NCI-H2227 treated with DMSO at 0.1 percent for 48 hours (cell line): ENCODE results near the gene CXCL3.
"Not testable (repeated sequence)": the region's sequence is repeated elsewhere in the genome, so short reads cannot be mapped to it uniquely, and the experiment has no call there.

Source experiments
- DNase-seq: peaks from one replicate; lab custom pipeline; 2025; lab: John Stamatoyannopoulos, UW

The CXCL3 gene

DNA sequence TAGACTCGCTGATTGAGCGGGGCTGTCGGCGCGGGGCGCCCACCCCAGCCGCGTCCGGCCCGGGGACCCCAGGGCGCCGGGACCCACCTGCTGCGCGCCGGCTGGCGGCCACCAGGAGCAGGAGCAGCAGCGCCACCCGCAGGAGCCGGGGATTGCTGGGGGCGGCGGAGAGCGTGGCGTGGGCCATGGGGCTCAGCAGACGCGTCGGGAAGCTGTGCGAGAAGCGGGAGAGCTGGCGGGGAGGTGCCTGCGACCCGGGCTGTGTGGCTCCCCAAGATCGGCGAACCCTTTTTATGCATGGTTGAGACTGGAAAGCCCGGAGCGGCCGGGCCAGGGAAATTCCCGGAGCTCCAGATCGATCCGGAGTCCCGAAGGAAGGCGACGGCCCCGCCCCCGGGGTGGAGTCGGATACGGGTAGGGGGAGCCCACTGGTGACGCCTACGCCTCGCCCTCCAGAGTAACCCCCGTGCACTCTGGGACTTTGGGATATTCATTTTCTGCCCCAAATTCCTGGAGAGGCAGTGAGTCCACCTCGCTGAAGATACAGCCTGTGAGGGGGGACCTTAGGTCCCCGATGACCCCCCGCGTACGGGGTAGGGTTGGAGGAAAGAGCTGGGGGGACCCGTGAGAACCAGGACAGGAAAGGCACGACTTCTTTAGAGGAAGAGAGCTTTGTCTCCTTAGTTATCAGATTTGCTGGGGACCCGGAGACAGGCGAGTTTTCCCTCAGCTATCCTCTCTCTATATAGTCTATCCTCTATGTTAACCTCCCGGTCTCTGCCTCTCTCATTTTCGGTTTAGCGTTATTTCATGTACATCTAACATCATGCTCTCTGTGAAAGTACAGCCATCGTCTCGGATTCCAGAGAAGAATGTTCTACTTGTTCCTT is at the start of gene CXCL3:
Gene CXCL3 (minus strand): TSS at position 265 of the 890 bp plus-strand sequence. CDS start 78 bp downstream, at position 187.
- DNase-seq: no peak

DNA sequence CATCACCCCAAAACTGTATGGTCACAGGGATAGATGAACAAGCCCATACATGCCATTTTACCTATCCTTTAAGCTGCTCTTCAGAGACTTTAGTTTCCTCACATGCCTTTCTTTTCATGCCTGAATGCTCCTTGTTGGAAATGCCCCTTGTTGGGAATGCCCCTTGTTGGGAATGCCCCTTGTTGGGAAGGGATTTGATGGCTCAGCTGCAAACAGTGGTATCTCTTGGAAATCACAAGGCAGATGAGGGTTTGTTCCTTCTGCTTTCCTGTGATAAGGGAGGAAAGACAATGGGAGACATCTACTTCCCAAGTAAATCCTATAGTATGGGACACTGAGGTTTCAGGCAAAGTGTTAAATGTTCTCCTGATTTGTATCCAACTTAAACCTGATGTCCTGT is 49.0 kb upstream of the CXCL3 start:
- no peak for DNase-seq

DNA sequence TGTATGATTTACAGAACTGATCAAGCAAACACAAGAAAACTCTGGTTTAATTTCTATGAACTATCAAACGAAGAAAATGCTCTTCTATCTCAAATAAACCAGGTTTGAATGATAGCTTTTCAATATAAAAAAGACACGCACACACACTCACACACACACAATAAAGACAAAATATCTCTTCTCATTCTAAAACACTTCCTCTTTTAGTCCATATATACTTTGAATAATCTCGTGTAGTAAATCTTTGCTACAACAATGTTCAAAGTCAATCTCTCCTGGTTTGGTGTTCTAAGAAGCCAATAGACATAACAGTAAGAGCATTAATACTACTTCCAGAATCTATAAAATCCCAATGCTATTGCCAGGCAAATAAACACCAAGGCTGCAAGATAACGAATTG is 47.2 kb upstream of the CXCL3 start:
- DNase-seq: no peak

DNA sequence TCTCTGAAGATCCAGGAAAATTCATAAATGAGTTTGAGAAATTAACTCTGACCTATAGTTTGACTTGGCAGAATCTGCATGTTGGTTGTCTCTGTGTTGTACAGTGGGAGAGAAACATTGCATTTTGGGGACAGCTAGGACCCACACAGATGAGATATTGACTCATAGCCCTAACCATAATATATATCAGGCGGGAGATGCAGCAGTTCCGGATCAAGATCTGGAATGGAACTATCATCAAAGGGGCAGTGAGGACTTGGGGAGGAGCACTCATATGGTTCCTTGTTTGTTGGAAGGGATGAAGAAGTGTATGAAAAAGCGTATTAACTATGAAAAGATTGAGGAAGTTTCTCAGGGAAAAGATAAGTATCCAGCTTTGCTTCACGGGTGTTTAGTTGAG is 46.5 kb upstream of the CXCL3 start:
- no peak for DNase-seq

DNA sequence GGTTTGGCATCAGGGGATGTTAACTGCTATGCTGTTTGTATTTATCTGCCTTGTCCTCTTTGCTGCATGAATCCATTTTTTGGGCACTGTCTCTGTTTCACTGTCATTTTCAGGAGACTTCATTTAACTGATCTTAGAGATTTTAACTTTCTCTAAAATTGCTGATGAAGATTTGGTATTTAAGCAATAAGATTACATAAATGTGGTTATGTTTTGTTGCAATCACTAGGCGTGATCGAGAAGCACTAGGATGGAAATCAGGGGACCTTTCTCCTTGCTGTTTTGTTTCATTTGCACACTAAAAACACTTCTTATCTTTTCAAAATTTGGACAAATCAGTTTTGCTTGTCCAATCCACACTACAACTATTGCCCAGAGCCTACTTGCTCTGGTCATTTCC is 45.1 kb upstream of the CXCL3 start:
- no peak for DNase-seq

DNA sequence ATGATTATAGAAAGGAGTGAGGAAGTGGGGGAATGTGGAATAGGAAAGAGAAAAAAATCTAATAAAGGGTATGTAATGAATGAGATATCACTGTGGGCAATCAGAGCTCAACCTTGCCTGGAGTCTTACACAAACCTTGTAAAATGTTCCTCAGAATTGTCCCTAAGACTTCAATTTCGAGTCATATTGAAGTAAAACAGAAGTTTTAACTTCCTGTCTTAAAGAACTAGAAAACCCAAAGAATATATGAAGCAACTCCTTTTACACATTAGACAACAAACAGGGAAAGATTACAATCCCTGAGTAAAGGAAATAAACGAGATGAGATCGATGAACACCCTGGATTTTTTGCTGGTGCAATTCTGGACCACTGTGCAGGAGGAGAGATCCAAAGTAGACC is 42.5 kb upstream of the CXCL3 start:
- no peak for DNase-seq

DNA sequence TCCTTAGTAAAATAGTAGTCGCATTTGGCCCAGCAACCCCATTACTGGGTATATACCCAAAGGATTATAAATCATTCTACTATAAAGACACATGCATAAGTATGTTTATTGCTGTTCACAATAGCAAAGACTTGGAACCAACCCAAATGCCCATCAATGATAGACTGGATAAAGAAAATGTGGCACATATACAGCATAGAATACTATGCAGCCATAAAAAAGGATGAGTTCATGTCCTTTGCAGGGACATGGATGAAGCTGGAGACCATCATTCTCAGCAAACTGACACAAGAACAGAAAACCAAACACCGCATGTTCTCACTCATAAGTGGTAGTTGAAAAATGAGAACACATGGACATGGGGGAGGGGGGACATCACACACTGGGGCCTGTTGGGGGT is 41.9 kb upstream of the CXCL3 start:
- not testable (repeated sequence) for DNase-seq

DNA sequence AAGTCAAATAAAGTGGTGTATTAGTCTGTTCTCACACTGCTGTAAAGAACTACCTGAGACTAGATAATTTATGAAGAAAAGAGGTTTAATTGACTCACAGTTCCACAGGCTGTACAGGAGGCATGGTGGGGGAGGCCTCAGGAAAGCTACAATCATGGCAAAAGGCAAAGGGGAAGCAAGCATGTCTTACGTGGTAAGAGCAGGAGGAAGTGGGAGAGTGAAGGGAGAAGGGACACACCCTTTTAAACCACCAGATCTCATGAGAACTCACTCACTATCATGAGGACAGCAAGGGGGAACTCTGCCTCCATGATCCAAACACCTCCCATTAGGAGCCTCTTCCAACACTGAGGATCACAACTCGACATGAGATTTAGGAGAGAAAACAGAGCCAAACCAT is 40.5 kb upstream of the CXCL3 start:
- DNase-seq: not testable (repeated sequence)

DNA sequence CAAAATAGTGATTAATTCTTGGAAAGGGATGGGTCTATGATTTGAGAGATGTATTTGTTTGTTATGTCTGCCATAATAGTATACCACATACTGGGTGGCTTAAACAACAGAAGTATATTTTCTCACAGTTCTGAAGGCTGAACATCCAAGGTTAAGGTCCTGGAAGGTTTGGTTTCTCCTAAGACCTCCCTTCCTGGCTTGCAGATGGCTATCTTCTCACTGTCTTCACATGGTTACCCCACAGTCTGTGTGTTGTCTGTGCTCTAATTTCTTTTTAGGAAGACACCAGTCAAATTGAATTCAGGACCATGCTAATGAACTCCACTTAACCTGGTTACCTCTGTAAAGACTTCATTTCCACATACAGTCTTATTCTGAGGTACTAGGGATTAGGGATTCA is 34.9 kb upstream of the CXCL3 start:
- DNase-seq: no peak

DNA sequence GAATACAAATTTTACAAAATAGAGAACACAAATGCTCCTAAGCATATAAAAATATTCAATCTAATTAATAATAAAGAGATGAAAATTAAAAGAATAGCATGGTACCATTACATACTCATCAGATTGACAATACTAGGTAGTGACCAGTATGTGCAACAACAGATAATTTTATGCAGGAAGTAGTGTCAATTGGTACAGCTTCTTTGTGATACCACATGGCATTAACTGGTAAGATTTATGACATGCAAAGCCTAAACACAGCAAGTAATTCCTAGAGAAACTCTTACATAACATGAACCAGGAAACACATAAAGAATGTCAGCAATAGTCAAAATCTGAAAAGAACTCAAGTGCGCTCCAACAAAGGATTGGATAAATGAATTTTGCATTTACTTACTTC is 34.2 kb upstream of the CXCL3 start:
- no peak for DNase-seq

DNA sequence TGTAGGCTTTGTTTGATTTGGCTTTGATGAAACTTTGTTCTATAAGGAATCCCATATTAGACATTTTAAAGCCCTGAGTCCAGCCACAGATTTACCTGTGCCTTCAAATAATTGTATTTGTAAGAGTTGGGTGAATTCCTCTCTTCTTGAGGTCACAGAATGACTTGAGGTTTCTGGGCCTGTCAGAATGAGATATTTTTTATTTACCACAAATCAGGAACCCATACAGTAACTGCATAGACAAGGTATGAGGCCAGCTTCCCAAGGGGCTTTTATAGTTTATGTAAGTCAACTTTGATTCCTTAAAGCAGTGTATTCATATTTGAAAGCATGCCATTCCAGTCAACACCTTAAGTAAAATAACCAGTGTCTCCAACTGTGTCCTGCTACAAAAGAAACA is 29.1 kb upstream of the CXCL3 start:
- DNase-seq: no peak

DNA sequence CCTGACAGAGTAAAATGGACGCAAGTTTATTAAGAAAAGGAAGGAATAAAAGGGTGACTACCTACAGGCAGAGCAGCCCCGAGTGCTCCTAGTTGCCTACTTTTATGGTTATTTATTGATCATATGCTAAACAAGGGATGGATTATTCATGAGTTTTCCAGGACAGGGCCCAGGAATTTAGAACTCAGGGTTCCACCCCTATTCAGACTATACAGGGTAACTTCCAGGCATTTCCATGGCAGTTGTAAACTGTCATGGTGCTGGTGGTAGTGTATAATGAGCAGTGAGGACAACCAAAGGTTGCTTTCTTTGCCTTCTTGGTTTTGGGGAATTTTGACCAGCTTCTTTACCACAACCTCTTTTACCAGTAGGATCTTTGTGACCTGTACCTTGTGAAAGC is 27.7 kb upstream of the CXCL3 start:
- DNase-seq: no peak

DNA sequence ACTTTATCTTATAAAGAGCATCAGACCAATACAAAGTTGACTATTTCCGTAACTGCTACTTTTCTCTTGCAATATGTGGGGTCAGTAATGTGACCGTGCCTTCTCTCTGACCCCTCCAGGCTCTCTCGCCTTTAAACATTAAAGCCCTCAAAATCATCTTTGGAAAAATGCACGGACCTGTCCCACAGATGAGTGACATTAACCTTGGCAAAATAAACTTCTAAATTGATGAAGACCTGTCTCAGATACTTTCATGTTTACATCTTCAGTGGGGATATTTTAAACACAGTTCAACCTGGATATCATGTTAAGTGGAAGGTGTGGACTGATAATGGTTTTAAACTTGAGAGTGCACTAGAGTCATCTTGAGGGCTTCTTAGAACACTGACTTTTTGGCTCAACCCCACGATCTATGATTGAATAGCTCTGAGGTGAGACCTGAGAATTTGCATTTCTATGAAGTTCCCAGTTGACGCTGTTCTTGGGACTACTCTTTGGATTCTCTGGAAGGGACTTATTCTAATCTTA is 26.7 kb upstream of the CXCL3 start:
- no peak for DNase-seq

DNA sequence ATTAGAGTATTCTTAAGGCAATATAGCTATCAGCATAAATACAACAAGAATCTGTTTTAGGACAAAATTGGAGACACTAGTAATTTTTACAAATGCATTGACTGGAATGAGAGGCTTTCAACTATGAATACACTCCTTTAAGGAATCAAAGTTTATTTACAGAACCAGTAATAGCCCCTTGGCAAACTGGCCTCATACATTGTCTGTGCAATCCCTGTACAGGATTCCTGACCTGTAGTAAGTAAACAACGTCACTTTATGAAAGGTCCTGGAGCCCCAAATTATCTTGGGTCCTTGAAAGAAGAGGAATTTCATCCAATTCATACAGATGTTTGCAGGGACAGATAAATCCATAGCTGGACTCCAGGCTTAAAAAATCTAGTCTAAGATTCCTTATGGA is 25.4 kb upstream of the CXCL3 start:
- no peak for DNase-seq

DNA sequence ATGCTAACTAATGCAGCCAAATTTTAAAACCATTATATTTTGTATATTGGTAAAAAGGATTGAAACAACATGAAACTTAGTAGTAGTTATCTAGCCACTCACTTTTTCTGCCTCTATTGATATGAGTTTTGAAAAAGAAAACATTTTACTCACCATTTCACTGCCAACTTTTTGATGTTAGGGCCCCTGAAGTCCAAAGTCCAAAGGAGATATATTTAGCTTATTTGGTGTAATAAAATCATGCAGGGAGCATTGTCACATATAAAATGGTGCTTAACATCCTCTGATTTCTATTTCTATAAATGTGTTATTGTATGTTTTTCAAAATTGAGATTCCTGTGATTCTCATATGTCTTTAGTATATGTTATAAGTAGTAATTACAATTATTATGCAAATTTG is 24.5 kb upstream of the CXCL3 start:
- no peak for DNase-seq

DNA sequence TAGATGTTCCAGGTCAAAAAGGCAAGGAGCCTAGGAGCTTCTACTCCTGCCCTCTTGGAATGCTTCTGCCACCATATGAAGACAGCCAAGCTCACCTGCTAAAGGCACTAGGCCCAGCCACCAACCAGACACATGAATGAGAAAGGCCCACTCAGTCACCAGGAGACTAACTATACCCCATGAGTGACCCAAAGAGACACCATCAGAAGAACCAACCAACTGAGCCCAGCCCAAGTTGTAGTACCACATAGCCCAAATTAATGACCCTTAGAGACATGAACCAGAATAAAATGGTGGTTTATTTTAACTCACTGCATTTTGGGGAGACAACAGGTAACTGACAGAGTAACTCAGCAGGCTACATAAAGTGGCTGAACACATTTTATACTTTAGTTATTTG is 22.9 kb upstream of the CXCL3 start:
- DNase-seq: no peak

DNA sequence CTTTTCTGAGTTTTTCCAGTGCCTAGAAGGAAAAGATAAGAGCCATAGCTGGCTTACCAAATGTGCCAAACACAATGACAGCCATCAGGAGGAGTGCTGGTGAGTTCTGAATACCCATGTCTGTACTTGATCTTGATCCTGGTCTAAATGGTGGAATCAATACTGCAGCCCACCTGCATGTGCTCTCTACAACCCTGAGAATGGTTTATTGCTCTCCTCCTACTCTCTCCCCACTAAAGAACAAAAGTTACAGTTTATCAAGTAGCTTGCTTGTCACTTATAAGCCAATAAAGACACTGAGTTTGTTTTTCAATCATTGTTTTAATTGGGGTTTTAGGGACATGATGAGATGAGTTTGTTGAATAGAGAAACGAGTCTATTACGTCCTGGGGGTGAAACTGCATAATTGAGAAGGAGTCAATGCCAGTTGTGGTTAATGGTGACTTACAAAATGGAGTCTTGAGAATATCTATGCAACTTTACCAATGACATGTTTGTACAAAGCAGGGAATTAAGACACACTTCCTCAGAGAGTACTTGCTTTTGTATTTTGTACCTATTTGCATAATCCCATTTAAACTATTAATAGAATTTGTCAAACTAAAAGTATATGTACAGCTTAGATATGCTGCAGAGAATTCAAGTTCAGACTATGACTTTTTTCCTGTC is 20.8 kb upstream of the CXCL3 start:
- no peak for DNase-seq

DNA sequence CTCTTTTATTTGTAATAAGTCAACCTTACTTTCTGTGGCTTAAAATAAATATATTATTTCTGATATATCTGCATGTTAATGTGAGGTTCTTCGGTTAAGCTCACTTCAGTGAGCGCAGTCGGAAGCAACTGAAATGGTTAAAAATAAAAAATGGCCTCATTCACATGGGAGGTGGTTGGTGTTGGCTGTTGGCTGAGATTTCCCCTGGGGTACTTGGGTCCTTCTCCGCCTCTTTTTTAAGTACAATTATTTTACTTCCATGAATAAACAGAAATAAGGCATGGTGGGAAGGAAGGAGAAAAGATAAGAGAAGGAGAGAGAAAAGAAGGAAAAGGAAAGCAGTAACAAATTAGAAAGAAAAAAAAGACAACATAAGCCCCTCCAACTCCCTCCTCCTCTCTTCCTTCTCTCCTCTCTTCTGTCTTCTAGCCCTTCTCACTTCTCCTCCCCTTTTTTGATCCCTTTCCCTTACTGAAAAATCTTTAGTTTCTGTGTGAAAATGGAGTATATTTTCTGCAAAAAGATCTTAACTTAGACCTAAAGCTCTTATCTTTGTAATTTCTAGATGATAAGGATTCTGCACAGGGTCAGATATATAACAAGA is 19.7 kb upstream of the CXCL3 start:
- no peak for DNase-seq

DNA sequence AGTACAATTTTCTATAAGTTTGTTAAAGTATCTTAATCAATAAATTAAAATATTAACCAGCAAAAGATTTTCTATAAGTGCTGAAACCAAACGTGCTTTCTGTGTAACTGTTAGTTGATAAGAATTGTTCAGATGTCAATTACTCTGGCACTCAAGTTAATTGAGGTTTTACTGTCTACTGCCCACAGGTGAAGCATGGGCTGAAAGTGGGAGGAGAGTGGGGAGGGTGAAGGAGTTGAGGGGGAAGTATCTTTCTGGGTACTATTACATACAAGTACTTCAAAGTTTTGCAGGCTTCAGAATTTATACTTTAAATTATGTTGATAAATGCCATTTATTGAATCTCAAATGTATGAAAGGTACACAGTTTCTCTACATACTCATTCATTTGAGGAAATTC is 19.1 kb upstream of the CXCL3 start:
- no peak for DNase-seq

DNA sequence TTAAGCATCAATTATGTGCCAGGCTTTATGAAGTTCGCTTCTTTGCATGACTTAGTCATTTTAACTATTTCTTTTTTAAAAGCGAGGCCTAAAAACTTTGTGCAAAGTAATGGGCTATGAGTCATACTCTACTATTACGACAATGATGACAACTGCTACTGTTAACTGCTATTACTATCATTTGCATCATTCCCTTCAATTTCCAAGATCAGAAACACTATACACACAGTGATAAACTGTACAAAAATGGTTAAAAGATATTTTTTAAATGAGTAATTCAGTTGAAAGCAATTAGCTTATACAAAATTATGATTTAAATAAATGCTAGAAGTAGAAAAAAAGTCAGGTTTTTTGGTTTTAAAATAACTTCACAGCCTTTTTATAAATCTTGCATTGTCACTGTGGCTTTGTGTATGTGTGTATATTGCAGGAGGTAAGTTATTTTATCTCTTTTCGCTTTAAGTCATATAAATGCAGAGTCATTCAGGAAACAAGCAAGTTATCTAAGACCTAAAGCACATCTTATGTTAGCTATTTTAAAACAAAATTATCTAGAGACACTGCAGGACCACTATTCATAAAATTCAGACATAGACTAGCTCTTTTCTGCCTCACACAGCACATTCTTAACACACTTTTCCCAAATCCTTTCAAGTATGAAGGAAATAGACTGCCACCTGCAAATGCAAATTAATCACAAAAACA is 18.5 kb upstream of the CXCL3 start:
- no peak for DNase-seq

DNA sequence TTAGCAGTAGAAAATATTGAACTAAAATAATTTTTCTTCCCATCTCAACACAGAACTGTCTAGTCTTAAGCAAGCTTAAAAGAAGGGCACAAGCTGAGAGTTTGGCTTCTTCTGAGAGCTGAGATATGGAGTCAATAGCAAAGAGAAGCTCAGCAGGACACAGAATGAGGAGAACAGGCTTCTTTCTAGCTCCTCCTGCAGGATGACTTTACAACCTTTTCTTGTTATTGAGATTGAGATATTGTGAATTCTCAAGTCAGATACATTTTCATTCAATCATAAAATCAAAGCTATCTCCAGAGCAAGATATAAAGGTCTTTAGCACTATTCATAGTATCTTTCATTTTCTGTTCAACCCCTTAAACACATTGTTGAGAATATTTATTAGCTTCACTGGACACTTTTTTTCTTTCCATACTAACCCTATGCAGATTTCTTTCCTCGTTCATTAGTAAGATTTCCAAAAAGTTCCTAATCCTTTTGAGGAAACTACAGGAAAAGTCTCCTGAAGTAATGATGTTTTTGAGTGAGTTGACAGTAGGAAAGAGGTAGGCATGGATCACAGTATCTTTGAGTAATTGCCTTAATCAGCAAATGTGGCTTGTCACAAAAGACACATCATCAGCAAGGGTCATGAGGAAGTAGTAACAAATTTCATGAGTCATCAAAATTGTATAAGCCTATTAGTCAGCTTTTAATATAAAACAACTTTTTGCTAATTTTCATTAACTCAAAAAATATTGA is 17.8 kb upstream of the CXCL3 start:
- no peak for DNase-seq

DNA sequence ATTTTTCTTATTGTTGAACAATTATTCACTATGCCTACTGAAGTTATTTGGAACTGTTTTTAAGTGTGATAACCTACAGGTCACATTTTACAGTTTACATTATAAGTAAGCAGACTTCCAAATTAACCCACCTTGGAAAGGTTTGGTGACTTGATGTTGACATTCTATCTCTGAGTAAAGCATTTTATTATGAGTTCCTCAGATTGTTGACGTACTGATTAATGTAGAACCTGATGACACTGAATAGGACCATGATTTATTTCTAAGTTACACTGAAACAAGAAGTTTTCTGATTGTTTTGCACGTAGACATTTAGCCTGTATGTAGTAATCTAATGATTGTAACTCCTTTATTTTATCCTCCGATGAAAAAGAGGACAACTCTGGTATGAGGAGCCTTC is 17.0 kb upstream of the CXCL3 start:
- DNase-seq: no peak
